Activated naive CD4-positive, alpha-beta T cell treated with anti-CD3 and anti-CD28 coated beads, Interleukin-2, amount 50 U/mL, for 72 hours (primary cell): Measurements from ENCODE around the gene ZNF335. TPM values are rescaled to one million over a fixed set of nuclear protein-coding genes. Genes with fewer than 3 reads are reported as not detected.

Experiments
- ATAC-seq, 2 donors: fragments of 150-1000 bp; cut with Tn5 transposase; 2 replicates each; pipeline ENCODE4 v1.10.0; 2021; ENCODE audit warnings: mild to moderate bottlenecking in 2 of 2, moderate library complexity in 2 of 2
- DNase-seq, 2 donors: peaks; one replicate each; pipeline ENCODE4 v3.0.0; 2021 to 2022; ENCODE audit warnings: low spot score in 2 of 2
- H3K27ac Mint-ChIP-seq, 2 donors: one replicate each; pipeline ENCODE4 v1.8.0; 2022; ENCODE audit warnings: mild to moderate bottlenecking in 2 of 2, mixed read lengths in 2 of 2
- H3K36me3 Mint-ChIP-seq, 2 donors: one replicate each; pipeline ENCODE4 v1.8.0; 2022; ENCODE audit warnings: mixed read lengths in 2 of 2
- H3K9me3 Mint-ChIP-seq, 2 donors: one replicate each; pipeline ENCODE4 v1.8.0; 2022; ENCODE audit warnings: mixed read lengths in 2 of 2
- total RNA-seq, 2 donors: library from RNA; stranded (reverse); gene quantifications; one replicate each; pipeline ENCODE4 v1.2.3, GENCODE V29; 2022

Gene ZNF335, protein sequence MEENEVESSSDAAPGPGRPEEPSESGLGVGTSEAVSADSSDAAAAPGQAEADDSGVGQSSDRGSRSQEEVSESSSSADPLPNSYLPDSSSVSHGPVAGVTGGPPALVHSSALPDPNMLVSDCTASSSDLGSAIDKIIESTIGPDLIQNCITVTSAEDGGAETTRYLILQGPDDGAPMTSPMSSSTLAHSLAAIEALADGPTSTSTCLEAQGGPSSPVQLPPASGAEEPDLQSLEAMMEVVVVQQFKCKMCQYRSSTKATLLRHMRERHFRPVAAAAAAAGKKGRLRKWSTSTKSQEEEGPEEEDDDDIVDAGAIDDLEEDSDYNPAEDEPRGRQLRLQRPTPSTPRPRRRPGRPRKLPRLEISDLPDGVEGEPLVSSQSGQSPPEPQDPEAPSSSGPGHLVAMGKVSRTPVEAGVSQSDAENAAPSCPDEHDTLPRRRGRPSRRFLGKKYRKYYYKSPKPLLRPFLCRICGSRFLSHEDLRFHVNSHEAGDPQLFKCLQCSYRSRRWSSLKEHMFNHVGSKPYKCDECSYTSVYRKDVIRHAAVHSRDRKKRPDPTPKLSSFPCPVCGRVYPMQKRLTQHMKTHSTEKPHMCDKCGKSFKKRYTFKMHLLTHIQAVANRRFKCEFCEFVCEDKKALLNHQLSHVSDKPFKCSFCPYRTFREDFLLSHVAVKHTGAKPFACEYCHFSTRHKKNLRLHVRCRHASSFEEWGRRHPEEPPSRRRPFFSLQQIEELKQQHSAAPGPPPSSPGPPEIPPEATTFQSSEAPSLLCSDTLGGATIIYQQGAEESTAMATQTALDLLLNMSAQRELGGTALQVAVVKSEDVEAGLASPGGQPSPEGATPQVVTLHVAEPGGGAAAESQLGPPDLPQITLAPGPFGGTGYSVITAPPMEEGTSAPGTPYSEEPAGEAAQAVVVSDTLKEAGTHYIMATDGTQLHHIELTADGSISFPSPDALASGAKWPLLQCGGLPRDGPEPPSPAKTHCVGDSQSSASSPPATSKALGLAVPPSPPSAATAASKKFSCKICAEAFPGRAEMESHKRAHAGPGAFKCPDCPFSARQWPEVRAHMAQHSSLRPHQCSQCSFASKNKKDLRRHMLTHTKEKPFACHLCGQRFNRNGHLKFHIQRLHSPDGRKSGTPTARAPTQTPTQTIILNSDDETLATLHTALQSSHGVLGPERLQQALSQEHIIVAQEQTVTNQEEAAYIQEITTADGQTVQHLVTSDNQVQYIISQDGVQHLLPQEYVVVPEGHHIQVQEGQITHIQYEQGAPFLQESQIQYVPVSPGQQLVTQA (N-terminal part only)
- total RNA-seq: 10 to 100 TPM; 31.0 to 62.6 TPM

GRCh38 chr20:45971675-45972499, at the start of gene ZNF335:
TSS of gene ZNF335 (minus strand) at chr20:45972203. CDS start at chr20:45971410, 793 bp downstream.
- Mint-ChIP-seq H3K36me3 (peaks cover 6 to 29% of the 10 kb centered on the region in 2 donors), H3K9me3 (peaks cover 0 to 4% of the 10 kb centered on the region in 2 donors)

GRCh38 chr20:46020555-46020954, 48.6 kb upstream of the ZNF335 start:
- no peaks in the 10 kb centered on the region for H3K9me3 Mint-ChIP-seq
- DNase-seq: no peak
- no peak overlapping the region for H3K27ac Mint-ChIP-seq
- ATAC-seq: no peak
- H3K36me3 Mint-ChIP-seq: peaks cover 0 to 7% of the 10 kb centered on the region in 2 donors

More at GRCh38 chr20:45971675-45972499, at the start of gene ZNF335:
- H3K27ac Mint-ChIP-seq: peak within 1 kb of the TSS; percentile 97 to 99
- ATAC-seq (peak; percentile 77 to 90), DNase-seq (peak; percentile 97 to 98)

DNA sequence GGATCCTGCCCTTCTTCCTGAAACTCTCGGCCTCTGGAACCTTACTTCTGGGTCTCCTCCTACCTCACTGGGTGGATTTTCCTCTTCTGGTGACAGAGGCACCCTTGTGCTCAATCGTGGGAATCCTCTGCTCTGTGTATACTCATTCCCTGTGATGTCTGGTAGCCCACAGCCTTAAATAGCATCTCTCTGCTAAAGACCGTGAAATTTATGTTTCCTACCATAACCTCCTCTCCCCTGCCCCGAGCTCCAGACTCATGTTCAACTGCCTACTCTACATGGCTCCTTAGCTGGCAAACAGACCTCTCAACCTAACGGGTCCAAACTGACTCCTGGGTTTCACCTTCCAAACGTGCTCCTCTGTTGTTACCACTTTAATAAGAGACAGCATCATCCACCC, 46.6 kb upstream of the ZNF335 start:
- H3K36me3 Mint-ChIP-seq: peaks cover 0 to 7% of the 10 kb centered on the region in 2 donors

GRCh38 chr20:46018112-46018511, 46.1 kb upstream of the ZNF335 start:
- H3K9me3 Mint-ChIP-seq: no peaks in the 10 kb centered on the region
- no peak overlapping the region for H3K27ac Mint-ChIP-seq
- ATAC-seq: no peak
- DNase-seq: no peak
- peaks cover 0 to 7% of the 10 kb centered on the region in 2 donors for H3K36me3 Mint-ChIP-seq

More for the DNA sequence above, 46.6 kb upstream of the ZNF335 start:
- Mint-ChIP-seq H3K27ac (no peak overlapping the region), H3K9me3 (no peaks in the 10 kb centered on the region)
- DNase-seq (no peak), ATAC-seq (no peak)

- Mint-ChIP-seq H3K27ac (no peak overlapping the region), H3K9me3 (no peaks in the 10 kb centered on the region), H3K36me3 (peaks cover 0 to 7% of the 10 kb centered on the region in 2 donors)
- no peak for DNase-seq
- ATAC-seq: no peak
These were observed 45.3 kb upstream of the ZNF335 start for GRCh38 chr20:46017272-46017671.

GRCh38 chr20:46014517-46015396, 42.8 kb upstream of the ZNF335 start:
- DNase-seq (no peak), ATAC-seq (no peak)
- Mint-ChIP-seq H3K9me3 (peaks cover 0 to 6% of the 10 kb centered on the region in 2 donors), H3K36me3 (peaks cover 12 to 16% of the 10 kb centered on the region in 2 donors), H3K27ac (no peak overlapping the region)

GRCh38 chr20:46013829-46014516, 42.0 kb upstream of the ZNF335 start:
- Mint-ChIP-seq H3K36me3 (peaks cover 12 to 16% of the 10 kb centered on the region in 2 donors), H3K9me3 (peaks cover 0 to 6% of the 10 kb centered on the region in 2 donors), H3K27ac (no peak overlapping the region)
- ATAC-seq (peak; percentile 90 to 92), DNase-seq (peak; percentile 71 to 74)

DNA sequence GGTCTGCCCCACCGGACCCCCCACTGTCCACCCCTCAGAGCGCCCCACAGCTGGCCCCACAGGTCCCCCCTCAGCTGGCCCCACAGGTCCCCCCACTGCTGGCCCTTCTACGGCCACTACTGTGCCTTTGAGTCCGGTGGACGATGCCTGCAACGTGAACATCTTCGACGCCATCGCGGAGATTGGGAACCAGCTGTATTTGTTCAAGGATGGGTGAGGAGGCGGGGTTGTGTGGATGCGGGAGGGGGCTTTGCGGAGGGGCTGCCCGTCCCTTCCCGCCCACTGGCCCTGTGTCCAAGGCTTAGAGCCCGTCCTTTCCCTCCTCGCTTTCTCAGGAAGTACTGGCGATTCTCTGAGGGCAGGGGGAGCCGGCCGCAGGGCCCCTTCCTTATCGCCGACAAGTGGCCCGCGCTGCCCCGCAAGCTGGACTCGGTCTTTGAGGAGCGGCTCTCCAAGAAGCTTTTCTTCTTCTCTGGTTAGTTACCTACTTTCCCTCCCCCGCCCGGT, 41.4 kb upstream of the ZNF335 start:
- DNase-seq: no peak
- Mint-ChIP-seq H3K36me3 (peaks cover 12 to 16% of the 10 kb centered on the region in 2 donors), H3K9me3 (peaks cover 0 to 6% of the 10 kb centered on the region in 2 donors), H3K27ac (no peak overlapping the region)
- no peak for ATAC-seq

- DNase-seq (no peak), ATAC-seq (no peak)
- Mint-ChIP-seq H3K27ac (no peak overlapping the region), H3K9me3 (peaks cover 0 to 6% of the 10 kb centered on the region in 2 donors), H3K36me3 (peaks cover 12 to 16% of the 10 kb centered on the region in 2 donors)
These were observed 40.9 kb upstream of the ZNF335 start for GRCh38 chr20:46012921-46013320.

- H3K27ac Mint-ChIP-seq: peak overlapping the region in 1 of 2 donors; percentile 91
- DNase-seq: peak in 1 of 2 donors; percentile 58
- ATAC-seq: no peak
- H3K36me3 Mint-ChIP-seq: peaks cover 12 to 16% of the 10 kb centered on the region in 2 donors
- peaks cover 0 to 6% of the 10 kb centered on the region in 2 donors for H3K9me3 Mint-ChIP-seq
These were observed 39.9 kb upstream of the ZNF335 start for GRCh38 chr20:46011631-46012482.

GRCh38 chr20:46010491-46011391, 38.7 kb upstream of the ZNF335 start:
- ATAC-seq (peak; percentile 21 to 35), DNase-seq (no peak)
- Mint-ChIP-seq H3K9me3 (peaks cover 0 to 6% of the 10 kb centered on the region in 2 donors), H3K27ac (peak overlapping the region in 1 of 2 donors; percentile 68), H3K36me3 (peaks cover 12 to 16% of the 10 kb centered on the region in 2 donors)

- Mint-ChIP-seq H3K36me3 (peaks cover 12 to 16% of the 10 kb centered on the region in 2 donors), H3K27ac (no peak overlapping the region), H3K9me3 (peaks cover 0 to 6% of the 10 kb centered on the region in 2 donors)
- ATAC-seq (no peak), DNase-seq (no peak)
These were observed 37.8 kb upstream of the ZNF335 start for GRCh38 chr20:46009816-46010215.
